HG02759 (cell line): ENCODE results near the gene PNP.
"Not testable (repeated sequence)": the region's sequence is repeated elsewhere in the genome, so short reads cannot be mapped to it uniquely, and the experiment has no call there.

Experiments
- ATAC-seq: cut with Tn5 transposase; IDR thresholded peaks from one replicate; pipeline ENCODE4 v1.9.1; 2021; ENCODE audit warnings: mild to moderate bottlenecking, moderate library complexity; ENCODE audit not compliant: unreplicated experiment

Gene PNP

GRCh38 chr14:20469242-20469889, at the start of gene PNP:
PNP (plus strand) TSS chr14:20469406; CDS start chr14:20469525, 119 bp downstream.
- peak; percentile 94 for ATAC-seq

GRCh38 chr14:20419419-20419818, 49.8 kb upstream of the PNP start:
- ATAC-seq: no peak

DNA sequence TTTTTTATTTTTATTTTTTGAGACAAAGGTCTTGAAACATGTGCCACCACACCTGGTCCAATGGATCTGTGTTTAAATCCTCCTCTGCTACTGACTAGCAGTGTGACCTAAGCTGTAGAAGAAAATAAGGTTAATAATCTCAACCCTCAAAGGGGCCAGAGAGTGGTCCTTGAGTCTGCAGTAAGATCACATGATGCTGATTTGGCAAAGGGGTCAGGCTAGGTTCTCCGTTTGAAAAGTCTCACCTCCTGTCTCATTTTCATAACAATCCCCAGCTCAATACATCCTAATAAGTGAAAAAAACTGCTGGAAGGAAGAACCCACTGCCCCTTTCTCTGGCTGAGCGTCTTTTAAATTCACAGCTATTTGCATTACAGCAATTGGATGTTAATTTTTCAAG, 47.9 kb upstream of the PNP start:
- ATAC-seq: no peak

DNA sequence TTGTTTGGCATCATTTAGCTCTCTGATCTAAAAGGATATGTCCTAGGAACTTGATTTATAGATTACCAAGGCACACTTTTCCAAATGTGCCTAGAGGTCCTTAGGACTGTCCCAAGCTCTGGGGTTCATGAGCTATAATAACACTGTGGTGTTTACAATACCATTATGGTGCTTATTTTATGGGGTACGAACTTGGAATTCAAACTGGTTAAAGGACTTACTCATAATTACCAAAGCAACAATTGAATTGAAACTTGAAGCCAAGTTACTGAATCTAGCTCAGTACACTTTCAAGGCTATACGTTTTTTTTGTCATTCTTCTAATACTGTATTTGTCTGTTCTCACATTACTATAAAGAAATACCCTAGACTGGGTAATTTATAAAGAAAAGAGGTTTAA, 46.3 kb upstream of the PNP start:
- ATAC-seq: no peak

DNA sequence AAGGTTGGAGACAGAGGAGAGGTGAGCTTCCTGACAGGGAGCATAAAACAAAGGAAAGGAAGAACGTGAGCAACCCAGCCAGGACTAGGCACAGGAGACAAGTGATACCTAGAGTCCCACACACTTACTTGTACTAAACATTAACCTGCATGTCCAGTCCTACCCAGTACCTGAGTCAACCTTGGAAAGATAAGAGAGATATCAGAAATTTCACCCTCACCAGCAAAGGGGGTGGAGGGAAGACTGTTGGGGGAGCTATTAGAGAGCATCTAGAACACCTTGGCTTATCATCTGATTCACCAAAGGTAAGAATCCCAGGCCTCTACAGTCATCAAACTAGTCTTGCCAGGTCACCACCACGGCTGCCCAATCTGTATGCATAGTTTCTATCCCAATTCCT, 44.4 kb upstream of the PNP start:
- ATAC-seq: no peak

DNA sequence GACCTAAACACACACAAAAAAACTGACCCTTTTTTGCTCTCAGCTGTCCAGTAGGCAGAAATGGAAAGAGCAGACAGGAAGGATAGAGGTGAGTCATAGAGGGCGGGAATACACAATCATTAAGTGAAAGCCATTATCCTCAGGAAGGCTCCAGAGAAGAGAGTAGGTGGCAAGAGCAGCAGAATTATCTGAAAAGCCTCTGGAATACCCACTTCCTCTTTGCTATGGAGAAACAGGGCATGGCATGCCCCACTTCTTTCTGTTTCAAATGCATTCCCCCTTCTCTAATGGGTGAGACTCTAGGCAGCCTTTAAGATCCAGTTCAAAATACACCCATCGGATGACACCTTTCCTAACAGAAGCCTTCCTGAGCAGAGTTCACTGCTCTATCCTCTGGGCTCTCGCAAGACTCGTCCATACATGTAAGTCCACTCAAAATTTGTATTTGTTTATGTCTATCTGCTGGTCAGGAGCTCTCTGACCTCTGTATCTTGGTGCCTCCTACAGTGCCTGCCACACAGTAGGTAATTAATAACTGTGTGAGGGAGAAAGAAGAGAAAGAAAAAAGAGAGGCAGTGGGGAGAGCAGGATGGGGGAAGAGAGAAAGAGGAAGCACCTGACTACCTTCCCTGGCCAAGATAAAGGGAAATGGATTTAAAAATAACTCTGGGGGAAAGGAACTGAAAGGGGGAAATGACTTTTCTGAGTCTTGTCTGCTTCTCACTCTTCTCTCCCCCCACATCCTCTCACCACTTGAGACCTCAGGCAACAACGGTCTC, 41.8 kb upstream of the PNP start:
- ATAC-seq: peak; percentile 79

DNA sequence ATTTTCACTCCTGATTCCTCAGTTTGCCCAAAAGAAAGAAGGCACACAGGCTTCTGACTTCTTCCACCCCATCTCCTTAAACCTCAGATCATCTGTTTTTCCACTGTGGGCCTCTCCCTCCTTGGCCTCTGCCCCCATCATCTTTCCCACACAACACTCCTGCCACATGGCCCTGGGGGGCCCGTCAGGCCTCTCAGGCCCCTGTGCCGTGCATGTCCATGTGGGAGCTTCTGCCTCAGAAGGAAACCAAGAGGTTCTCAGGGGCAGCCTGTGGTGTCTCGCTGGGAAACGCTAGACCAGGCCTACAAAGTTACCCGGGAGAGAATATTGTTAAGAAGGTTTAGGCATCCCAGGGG, 41.2 kb upstream of the PNP start:
- peak; percentile 49 for ATAC-seq

DNA sequence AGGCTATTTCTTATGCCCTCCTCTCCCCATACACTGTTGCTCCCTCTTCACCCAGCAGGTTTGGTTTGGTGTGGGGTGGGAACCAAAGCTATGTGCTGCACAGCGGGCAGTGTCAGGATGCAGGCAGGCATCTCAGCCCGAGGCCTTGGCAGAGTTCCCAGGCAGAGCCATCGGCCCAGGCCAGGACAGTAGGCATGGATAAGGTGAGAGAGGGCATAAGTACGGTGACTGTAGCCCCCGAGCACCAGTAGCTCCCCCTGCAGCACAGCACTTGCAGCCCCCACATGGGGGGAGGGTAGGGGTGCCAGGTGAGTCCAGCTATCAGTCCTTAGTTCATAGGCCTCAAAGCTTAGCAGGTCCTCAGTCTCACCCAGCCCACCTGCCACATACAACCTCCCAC, 40.4 kb upstream of the PNP start:
- no peak for ATAC-seq

GRCh38 chr14:20429801-20430669, 39.2 kb upstream of the PNP start:
- ATAC-seq: no peak

DNA sequence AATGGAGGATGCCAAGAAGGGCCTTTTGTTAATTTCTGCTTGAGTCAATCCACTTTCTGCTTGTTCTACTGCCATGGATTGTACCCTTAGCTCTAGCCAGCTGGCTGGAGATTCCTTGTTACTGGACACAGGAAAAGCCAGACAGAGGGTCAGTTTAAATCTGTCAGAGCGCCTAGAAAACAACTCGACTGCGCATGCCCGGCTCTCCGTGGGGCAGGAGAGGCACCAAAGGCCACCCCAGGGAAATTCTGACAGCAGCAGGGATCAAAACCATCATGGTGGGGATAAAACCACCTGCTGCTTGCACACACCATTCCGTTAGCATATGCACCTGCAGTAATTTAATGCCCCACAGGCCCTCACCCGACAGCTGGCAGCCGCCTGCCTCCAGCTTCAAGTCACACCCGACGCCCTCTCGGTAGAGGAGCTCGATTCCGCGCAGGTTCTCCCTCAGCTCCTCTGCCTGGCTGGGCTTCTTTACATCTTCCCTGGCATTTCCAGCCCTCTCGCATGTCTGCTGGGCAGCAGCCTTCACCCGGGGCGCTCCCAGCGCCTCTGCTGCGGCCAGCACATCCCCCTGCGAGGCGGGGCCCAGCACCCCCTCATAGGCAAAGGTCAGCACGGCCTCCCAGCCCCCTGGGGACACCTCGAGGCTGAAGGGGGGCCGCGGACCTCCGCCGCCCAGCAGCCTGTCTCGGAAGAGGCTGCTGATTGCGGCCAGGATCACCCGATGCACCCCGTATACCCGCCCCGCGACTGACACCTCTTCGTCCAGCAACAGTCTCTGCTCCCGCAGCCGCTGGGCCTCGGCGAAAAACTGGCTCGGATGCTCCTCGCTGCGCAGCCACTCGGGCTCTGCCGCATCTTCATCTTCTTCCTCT, 34.3 kb upstream of the PNP start:
- no peak for ATAC-seq

DNA sequence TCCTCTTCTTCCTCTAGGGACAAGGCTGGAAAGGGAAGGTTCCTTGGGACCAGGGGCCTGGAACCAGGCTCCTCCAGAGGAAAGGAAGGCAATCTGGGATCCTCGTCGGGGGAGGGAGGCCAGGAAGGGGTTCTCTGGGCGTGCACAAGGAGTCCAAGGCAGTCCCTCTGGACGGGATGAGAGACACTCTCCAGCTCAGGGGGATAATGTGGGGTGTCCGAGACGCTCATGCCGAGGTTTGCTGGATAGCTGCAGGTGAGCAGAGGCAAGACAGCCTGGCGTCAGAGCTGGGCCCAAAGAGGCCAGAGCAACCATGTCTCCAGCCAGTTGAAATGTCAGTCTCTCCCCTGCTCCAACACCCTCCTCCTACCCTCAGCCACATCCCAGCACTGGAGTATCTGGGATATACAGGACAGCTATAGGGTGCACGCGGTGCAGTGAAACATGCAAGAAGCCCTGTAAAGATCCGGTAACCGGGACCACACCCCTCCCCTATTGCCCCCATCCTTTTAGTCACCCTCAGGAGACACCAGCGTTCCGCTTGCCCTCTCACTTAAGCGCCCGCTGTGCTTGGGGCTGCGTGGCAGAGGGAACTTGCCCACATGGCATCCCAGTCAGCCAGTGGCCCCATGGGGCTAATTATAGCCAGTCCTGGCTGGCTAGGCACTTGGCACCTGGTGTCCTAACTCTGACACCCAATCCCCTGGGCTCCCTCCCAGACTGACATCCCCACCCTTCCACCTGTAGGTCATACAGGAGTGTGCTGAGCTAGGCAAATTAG, 33.4 kb upstream of the PNP start, which contains the start of gene KLHL33:
KLHL33 (minus strand) TSS at position 585 of the 781 bp plus-strand sequence; CDS start at position 230, 355 bp downstream.
- ATAC-seq: no peak

- ATAC-seq: no peak
Measured at GRCh38 chr14:20436363-20436755, 32.8 kb upstream of the PNP start.

- ATAC-seq: no peak
Measured at GRCh38 chr14:20438664-20439063, 30.5 kb upstream of the PNP start.

DNA sequence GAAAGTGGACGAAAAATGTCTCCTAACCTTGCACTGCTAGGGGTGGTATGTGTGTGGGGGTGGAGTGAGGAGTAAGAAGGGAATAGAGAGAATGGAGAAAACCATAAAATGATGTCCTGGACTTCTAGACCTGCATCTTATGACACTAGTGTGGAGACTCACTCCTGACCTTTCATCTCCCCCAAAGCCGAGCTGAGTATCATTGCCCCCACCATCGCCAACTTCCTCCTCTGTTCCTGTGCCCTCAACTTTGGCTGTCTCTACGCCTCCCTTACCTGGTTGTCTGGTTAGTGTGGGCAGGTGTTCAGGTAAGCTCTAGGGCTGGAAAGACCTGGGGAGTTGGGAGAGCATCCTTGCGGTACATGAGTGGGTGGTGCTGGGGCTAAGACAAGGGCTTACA, 28.7 kb upstream of the PNP start:
- no peak for ATAC-seq

DNA sequence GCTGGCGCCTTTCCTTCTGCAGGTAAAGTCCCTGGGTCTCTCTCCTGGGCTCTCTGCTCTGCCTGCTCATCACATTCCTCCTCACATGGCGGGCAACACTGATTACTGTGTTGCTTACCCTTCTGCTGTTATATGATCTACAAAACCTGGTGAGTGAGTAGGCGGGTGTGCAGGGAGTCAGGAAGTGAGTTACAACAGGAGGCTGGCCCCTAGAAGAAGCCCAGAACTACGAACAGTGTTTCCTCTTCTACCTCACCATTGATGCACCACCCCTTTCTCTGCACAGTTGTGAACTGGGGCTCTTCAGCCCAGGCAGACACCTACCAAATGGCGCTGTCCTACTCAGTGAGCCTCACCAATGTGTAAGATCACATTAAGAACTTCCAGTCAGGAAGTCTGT, 28.3 kb upstream of the PNP start:
- ATAC-seq: peak; percentile 38

GRCh38 chr14:20441461-20441860, 27.7 kb upstream of the PNP start:
- ATAC-seq: no peak

GRCh38 chr14:20443650-20444049, 25.6 kb upstream of the PNP start:
- ATAC-seq: not testable (repeated sequence)

DNA sequence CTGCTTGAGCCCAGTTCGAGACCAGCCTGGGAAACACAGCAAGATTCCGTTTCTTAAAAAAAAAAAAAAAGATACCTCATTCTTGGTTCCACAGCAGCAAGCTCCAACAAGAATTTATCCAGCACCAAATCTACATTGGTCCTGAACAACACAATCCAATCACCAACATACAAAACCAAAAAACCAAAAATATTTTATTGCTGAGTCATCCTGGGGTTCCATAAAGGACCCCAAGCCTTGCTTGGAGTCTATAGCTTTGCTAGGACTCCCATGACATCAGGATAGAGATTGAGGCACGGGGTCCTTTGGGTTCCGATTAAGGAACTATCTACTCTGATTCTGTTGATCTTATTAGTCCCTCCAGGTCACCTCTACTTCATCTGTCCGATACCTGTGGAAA, 22.3 kb upstream of the PNP start:
- ATAC-seq: no peak

DNA sequence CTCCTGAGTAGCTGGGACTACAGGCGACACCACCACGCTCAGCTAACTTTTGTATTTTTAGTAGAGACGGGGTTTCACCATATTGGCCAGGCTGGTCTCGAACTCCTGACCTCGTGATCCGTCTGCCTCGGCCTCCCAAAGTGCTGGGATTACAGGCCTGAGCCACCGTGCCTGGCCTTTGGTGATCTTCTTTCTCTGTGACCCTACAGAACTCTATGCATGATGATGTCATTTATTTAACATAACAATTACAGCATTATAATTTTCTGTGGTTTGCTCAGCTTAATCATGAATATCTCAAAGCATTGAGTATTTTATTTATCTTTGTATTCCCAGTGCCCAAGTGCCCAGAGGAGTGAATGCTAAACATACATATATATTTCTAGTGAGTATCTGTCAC, 16.4 kb upstream of the PNP start:
- not testable (repeated sequence) for ATAC-seq
